Hepatocyte (in vitro differentiated cells): ENCODE measurements around the gene KRTAP12-3. TPM values are rescaled to one million over a fixed set of nuclear protein-coding genes. Genes with fewer than 3 reads are reported as not detected.

Source experiments
- DNase-seq: peaks from one replicate; pipeline ENCODE4 v3.0.0-alpha.2; 2016; ENCODE audit warnings: low spot score
- H2AFZ ChIP-seq: fragments of 200-600 bp; sonication (generic); 2 replicates; pipeline ENCODE4 v1.6.0; 2016; ENCODE audit warnings: antibody characterized with exemption, mild to moderate bottlenecking
- H3K27ac ChIP-seq: fragments of 200-600 bp; sonication (generic); 2 replicates; pipeline ENCODE4 v1.5.1; 2016; ENCODE audit warnings: mild to moderate bottlenecking
- H3K27me3 ChIP-seq: fragments of 200-600 bp; sonication (generic); 2 replicates; pipeline ENCODE4 v1.6.1; 2016
- H3K36me3 ChIP-seq: fragments of 200-600 bp; sonication (generic); replicated peaks from 2 replicates; pipeline ENCODE4 v1.5.1; 2016; ENCODE audit warnings: low read depth; ENCODE audit not compliant: insufficient read depth
- H3K4me1 ChIP-seq: fragments of 200-600 bp; sonication (generic); 2 replicates; pipeline ENCODE4 v1.5.1; 2016; ENCODE audit warnings: mild to moderate bottlenecking, moderate library complexity; ENCODE audit not compliant: insufficient read depth
- H3K4me2 ChIP-seq: fragments of 200-600 bp; sonication (generic); 2 replicates; pipeline ENCODE4 v1.6.0; 2016
- H3K4me3 ChIP-seq: fragments of 200-600 bp; sonication (generic); 2 replicates; pipeline ENCODE4 v1.5.1; 2016; ENCODE audit warnings: mild to moderate bottlenecking
- H3K79me2 ChIP-seq: fragments of 200-600 bp; sonication (generic); 2 replicates; pipeline ENCODE4 v1.6.0; 2017; ENCODE audit warnings: mild to moderate bottlenecking
- H3K9me2 ChIP-seq: fragments of 200-600 bp; sonication (generic); replicated peaks from 2 replicates; pipeline ENCODE4 v1.6.0; 2017; ENCODE audit warnings: mild to moderate bottlenecking; ENCODE audit not compliant: insufficient read depth
- H3K9me3 ChIP-seq: fragments of 200-600 bp; sonication (generic); 2 replicates; pipeline ENCODE4 v1.5.1; 2016; ENCODE audit warnings: low read depth, mild to moderate bottlenecking
- H4K20me1 ChIP-seq: fragments of 200-600 bp; sonication (generic); 2 replicates; pipeline ENCODE4 v1.6.0; 2016; ENCODE audit warnings: mild to moderate bottlenecking; ENCODE audit not compliant: insufficient read depth, poor library complexity, severe bottlenecking
- CTCF ChIP-seq: fragments of 200-600 bp; sonication (generic); IDR thresholded peaks from 2 replicates; pipeline ENCODE4 v1.5.1; 2016; ENCODE audit warnings: antibody characterized with exemption, mild to moderate bottlenecking; ENCODE audit not compliant: poor library complexity
- EZH2 ChIP-seq: fragments of 200-600 bp; sonication (generic); IDR thresholded peaks from 2 replicates; pipeline ENCODE4 v1.6.1; 2016; ENCODE audit warnings: antibody characterized with exemption, mild to moderate bottlenecking, borderline replicate concordance
- EZH2phosphoT487 ChIP-seq: fragments of 200-600 bp; sonication (generic); IDR thresholded peaks from one replicate; pipeline ENCODE4 v1.6.1; 2018; ENCODE audit warnings: antibody characterized with exemption, mild to moderate bottlenecking, low read depth, moderate library complexity; ENCODE audit not compliant: unreplicated experiment, severe bottlenecking
- WGBS: methylation state at CpG from one replicate; pipeline ENCODE4 v1.1.6; 2016; ENCODE audit warnings: low lambda C conversion rate; ENCODE audit errors: missing lambda C conversion rate; 5-methylcytosine and 5-hydroxymethylcytosine counted together
- polyA plus RNA-seq: library from polyadenylated mRNA; unstranded; fragments of >200 nt; fragmentation: Nextera tagmentation; extraction: Ambion mirVana; gene quantifications from 2 replicates; pipeline ENCODE4 v1.2.1, GENCODE V29; 2016
- total RNA-seq: library from RNA; depleted of rRNA; stranded (reverse); fragments of >200 nt; gene quantifications from 2 replicates; pipeline ENCODE4 v1.2.3, GENCODE V29; 2014

Gene KRTAP12-3
- total and polyA plus RNA-seq, 2 experiments from 2014 or later, result not detected

DNA sequence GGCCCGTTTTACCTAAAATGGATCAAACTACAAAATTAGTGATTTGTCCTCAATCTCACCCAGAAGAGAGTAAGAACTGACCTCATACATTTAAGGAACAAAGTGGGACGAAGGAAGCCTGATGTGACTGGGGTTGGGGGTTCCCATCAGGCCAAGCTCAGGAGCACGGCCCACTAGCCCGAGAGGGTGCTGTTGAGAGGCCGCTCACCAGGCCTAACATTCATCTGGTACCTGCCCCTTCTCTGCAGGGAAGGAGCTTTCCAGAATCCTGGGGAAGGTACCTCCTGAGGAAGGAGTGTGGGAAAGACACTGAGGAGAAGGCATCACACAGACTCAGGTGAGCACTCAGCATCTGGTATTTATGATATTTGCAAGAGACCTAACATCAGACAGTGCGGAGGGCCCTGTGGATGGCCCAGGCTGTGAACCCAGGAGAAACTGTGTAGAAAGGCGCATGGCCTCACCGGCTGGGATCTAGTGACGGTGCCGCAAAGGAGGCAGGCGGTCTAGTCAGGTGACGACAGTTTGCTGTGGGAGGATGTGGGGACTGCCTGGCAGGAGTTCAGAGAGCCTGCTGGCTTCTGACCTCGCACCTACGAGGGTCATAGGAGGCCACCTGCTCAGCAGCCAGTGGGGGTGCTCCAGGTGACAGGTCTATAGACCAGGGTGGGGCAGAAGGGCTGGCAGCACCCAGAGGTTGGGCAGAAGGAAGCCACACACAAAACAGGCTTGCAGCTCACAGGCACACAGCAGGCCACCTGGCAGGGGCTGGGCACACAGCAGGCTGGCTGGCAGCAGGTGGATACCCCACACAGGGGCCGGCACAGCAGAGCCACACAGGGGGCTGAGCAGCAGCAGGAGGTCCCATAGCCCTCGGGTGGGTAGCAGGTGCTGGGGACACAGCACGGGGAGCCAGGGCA is 3.8 kb upstream of the KRTAP12-3 start:
- Histone ChIP-seq H2AFZ (no peak overlapping the region), H3K9me3 (no peaks in the 10 kb centered on the region), H3K36me3 (no peaks in the 10 kb centered on the region), H3K79me2 (no peaks in the 10 kb centered on the region), H4K20me1 (no peaks in the 10 kb centered on the region), H3K9me2 (no peaks in the 10 kb centered on the region), H3K4me2 (no peak overlapping the region), H3K27me3 (no peaks in the 10 kb centered on the region), H3K4me1 (no peaks in the 10 kb centered on the region), H3K4me3 (no peak overlapping the region), H3K27ac (no peak overlapping the region)
- no peak for TF ChIP-seq CTCF
- TF ChIP-seq EZH2, result no peak
- TF ChIP-seq EZH2phosphoT487, result no peak
- 92% methylated on average over 17 of the region's 17 CpGs for WGBS
- no peak for DNase-seq

GRCh38 chr21:44654576-44655175 is 3.1 kb upstream of the KRTAP12-3 start, which contains the start of gene KRTAP12-4:
KRTAP12-4 (minus strand) TSS chr21:44654659; CDS start chr21:44654614, 45 bp downstream.
- TF ChIP-seq EZH2 (no peak), CTCF (no peak), EZH2phosphoT487 (no peak)
- H4K20me1 ChIP-seq, result no peaks in the 10 kb centered on the region
- no peaks in the 10 kb centered on the region for H3K9me2 ChIP-seq
- H3K4me2 ChIP-seq, result no peak within 1 kb of the TSS
- no peak within 1 kb of the TSS for H3K4me3 ChIP-seq
- H3K4me1 ChIP-seq, result no peaks in the 10 kb centered on the region
- 84% methylated on average over 8 of the region's 9 CpGs for WGBS
- H3K9me3 ChIP-seq, result no peaks in the 10 kb centered on the region
- DNase-seq, result no peak
- no peak within 1 kb of the TSS for H2AFZ ChIP-seq
- H3K36me3 ChIP-seq, result no peaks in the 10 kb centered on the region
- H3K79me2 ChIP-seq, result no peaks in the 10 kb centered on the region
- no peaks in the 10 kb centered on the region for H3K27me3 ChIP-seq
- no peak within 1 kb of the TSS for H3K27ac ChIP-seq

- H3K9me2 ChIP-seq, result no peaks in the 10 kb centered on the region
- TF ChIP-seq EZH2 (no peak), CTCF (no peak), EZH2phosphoT487 (no peak)
- WGBS, result 73% methylated on average over 1 of the region's 1 CpG
- no peaks in the 10 kb centered on the region for H3K27me3 ChIP-seq
- H3K27ac ChIP-seq, result no peak overlapping the region
- H3K4me2 ChIP-seq, result no peak overlapping the region
- no peaks in the 10 kb centered on the region for H3K36me3 ChIP-seq
- DNase-seq, result no peak
- no peaks in the 10 kb centered on the region for H3K4me1 ChIP-seq
- no peaks in the 10 kb centered on the region for H3K79me2 ChIP-seq
- no peak overlapping the region for H3K4me3 ChIP-seq
- no peak overlapping the region for H2AFZ ChIP-seq
- H3K9me3 ChIP-seq, result no peaks in the 10 kb centered on the region
- no peaks in the 10 kb centered on the region for H4K20me1 ChIP-seq
These were observed 864 bp upstream of the KRTAP12-3 start for GRCh38 chr21:44656868-44657267.
